DOHH2 (cell line): ENCODE data around the gene TMPRSS15.

ENCODE experiments used
- H3F3A ChIP-seq: fragments of 200-600 bp; sonication (generic), shearing (Covaris generic); 2 replicates; pipeline ENCODE4 v1.6.0; 2016; ENCODE audit warnings: antibody characterized with exemption, mild to moderate bottlenecking; ENCODE audit not compliant: control insufficient read depth, insufficient read depth
- H3K27ac ChIP-seq: fragments of 200-600 bp; sonication (generic); 2 replicates; pipeline ENCODE4 v1.5.1; 2014; ENCODE audit warnings: low read depth, mild to moderate bottlenecking, low read length, moderate library complexity
- H3K27me3 ChIP-seq: fragments of 200-600 bp; sonication (generic); 2 replicates; pipeline ENCODE4 v1.6.1; 2014; ENCODE audit warnings: mild to moderate bottlenecking, low read length, mixed read lengths; ENCODE audit not compliant: control insufficient read depth
- H3K36me3 ChIP-seq: fragments of 200-600 bp; sonication (generic); 2 replicates; pipeline ENCODE4 v1.6.1; 2014; ENCODE audit warnings: mild to moderate bottlenecking, low read length, moderate library complexity, mixed read lengths; ENCODE audit not compliant: control insufficient read depth
- H3K4me1 ChIP-seq: fragments of 200-600 bp; sonication (generic); 2 replicates; pipeline ENCODE4 v1.6.1; 2014; ENCODE audit warnings: mild to moderate bottlenecking, low read length, mixed read lengths; ENCODE audit not compliant: control insufficient read depth
- H3K4me2 ChIP-seq: fragments of 200-600 bp; sonication (generic); 2 replicates; pipeline ENCODE4 v1.6.0; 2014; ENCODE audit warnings: mild to moderate bottlenecking, low read length, moderate library complexity
- H3K4me3 ChIP-seq: fragments of 200-600 bp; sonication (generic); 2 replicates; pipeline ENCODE4 v1.5.1; 2014; ENCODE audit warnings: mild to moderate bottlenecking, low read length, mixed read lengths
- H3K79me2 ChIP-seq: fragments of 200-600 bp; sonication (generic); 2 replicates; pipeline ENCODE4 v1.6.1; 2014; ENCODE audit warnings: mild to moderate bottlenecking, low read length, mixed read lengths; ENCODE audit not compliant: control insufficient read depth
- H3K9me2 ChIP-seq: fragments of 200-600 bp; sonication (generic); replicated peaks from 2 replicates; pipeline ENCODE4 v1.6.1; 2014; ENCODE audit warnings: mild to moderate bottlenecking, low read length, mixed read lengths; ENCODE audit not compliant: control insufficient read depth
- H3K9me3 ChIP-seq: fragments of 200-600 bp; sonication (generic); 2 replicates; pipeline ENCODE4 v1.6.1; 2014; ENCODE audit warnings: antibody characterized with exemption, low read length, mixed read lengths; ENCODE audit not compliant: control insufficient read depth, insufficient read depth
- H4K20me1 ChIP-seq: fragments of 200-600 bp; sonication (generic); 2 replicates; pipeline ENCODE4 v1.6.0; 2014; ENCODE audit warnings: low read depth, mild to moderate bottlenecking, antibody characterized with exemption, low read length, moderate library complexity; ENCODE audit not compliant: control insufficient read depth, insufficient read depth
- CTCF ChIP-seq: fragments of 200-600 bp; sonication (generic); IDR thresholded peaks from one replicate; pipeline ENCODE4 v1.5.1; 2014; ENCODE audit warnings: antibody characterized with exemption, mild to moderate bottlenecking, low read depth, low read length; ENCODE audit not compliant: poor library complexity, severe bottlenecking
- EZH2phosphoT487 ChIP-seq: fragments of 200-600 bp; sonication (generic); IDR thresholded peaks from 2 replicates; pipeline ENCODE4 v1.6.1; 2017; ENCODE audit warnings: borderline replicate concordance, mild to moderate bottlenecking, antibody characterized with exemption, low read length, moderate library complexity, mixed read lengths

Gene TMPRSS15

GRCh38 chr21:18245464-18245967, 158.1 kb downstream of the TMPRSS15 start:
- Histone ChIP-seq H3F3A (no peaks in the 10 kb centered on the region), H4K20me1 (no peaks in the 10 kb centered on the region), H3K79me2 (no peaks in the 10 kb centered on the region), H3K36me3 (no peaks in the 10 kb centered on the region), H3K27me3 (no peaks in the 10 kb centered on the region), H3K4me3 (no peak overlapping the region), H3K9me3 (no peaks in the 10 kb centered on the region), H3K9me2 (no peaks in the 10 kb centered on the region), H3K4me2 (no peak overlapping the region), H3K4me1 (no peaks in the 10 kb centered on the region), H3K27ac (no peak overlapping the region)
- TF ChIP-seq CTCF (no peak), EZH2phosphoT487 (no peak)

GRCh38 chr21:18244671-18245463, 158.7 kb downstream of the TMPRSS15 start, which contains the start of gene CHODL:
Gene CHODL, plus strand, starts transcription at chr21:18244833. Its CDS starts 391 bp downstream, at chr21:18245224.
- Histone ChIP-seq H3K36me3 (no peaks in the 10 kb centered on the region), H3K27ac (no peak within 1 kb of the TSS), H3K27me3 (no peaks in the 10 kb centered on the region), H3K9me3 (no peaks in the 10 kb centered on the region), H3F3A (no peaks in the 10 kb centered on the region), H4K20me1 (no peaks in the 10 kb centered on the region), H3K79me2 (no peaks in the 10 kb centered on the region), H3K4me1 (no peaks in the 10 kb centered on the region), H3K4me3 (no peak within 1 kb of the TSS), H3K9me2 (no peaks in the 10 kb centered on the region), H3K4me2 (no peak within 1 kb of the TSS)
- TF ChIP-seq EZH2phosphoT487: no peak
- no peak for TF ChIP-seq CTCF

- Histone ChIP-seq H3F3A (no peaks in the 10 kb centered on the region), H3K36me3 (no peaks in the 10 kb centered on the region), H3K79me2 (no peaks in the 10 kb centered on the region), H3K4me2 (no peak overlapping the region), H3K27me3 (no peaks in the 10 kb centered on the region), H3K27ac (no peak overlapping the region), H4K20me1 (no peaks in the 10 kb centered on the region), H3K9me2 (no peaks in the 10 kb centered on the region), H3K4me3 (no peak overlapping the region), H3K9me3 (no peaks in the 10 kb centered on the region), H3K4me1 (no peaks in the 10 kb centered on the region)
- TF ChIP-seq EZH2phosphoT487 (no peak), CTCF (no peak)
Measured at GRCh38 chr21:18235545-18235944, 168.0 kb downstream of the TMPRSS15 start.
